ENCODE measurements around the gene ARRDC5.
"Not testable (repeated sequence)": the region's sequence is repeated elsewhere in the genome, so short reads cannot be mapped to it uniquely, and the experiment has no call there.

Gene ARRDC5

DNA sequence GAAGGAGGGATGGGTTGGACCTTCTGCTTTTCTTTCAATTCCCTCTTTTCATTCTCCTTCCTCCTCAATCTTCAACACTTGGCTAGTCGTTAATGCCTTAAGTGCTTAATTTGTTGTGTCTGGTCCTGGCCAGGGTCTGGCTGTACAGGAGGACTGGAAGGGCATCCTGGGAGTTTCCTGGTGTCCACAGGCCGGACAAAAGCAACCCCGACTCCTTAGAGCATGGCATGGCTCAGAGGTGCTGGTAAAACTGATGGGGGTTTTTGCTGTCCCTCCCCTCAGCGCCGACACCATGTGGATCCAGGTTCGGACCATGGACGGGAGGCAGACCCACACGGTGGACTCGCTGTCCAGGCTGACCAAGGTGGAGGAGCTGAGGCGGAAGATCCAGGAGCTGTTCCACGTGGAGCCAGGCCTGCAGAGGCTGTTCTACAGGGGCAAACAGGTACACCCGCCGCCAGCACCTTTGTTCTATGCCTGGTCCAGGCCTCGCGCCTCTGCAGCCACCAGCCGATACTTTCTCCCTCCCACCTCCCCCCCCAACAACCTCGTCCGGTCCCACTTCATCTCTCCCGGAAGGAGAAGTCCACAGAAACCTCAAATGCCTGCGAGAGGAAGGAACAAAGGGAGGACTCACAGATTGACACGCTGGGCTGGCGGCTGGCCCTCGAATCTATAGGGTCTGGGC is 8.0 kb upstream of the ARRDC5 start:
- no peak for DNase-seq (ENCODE audit: low read depth in 3 of 3, low spot score in 1 of 3)

DNA sequence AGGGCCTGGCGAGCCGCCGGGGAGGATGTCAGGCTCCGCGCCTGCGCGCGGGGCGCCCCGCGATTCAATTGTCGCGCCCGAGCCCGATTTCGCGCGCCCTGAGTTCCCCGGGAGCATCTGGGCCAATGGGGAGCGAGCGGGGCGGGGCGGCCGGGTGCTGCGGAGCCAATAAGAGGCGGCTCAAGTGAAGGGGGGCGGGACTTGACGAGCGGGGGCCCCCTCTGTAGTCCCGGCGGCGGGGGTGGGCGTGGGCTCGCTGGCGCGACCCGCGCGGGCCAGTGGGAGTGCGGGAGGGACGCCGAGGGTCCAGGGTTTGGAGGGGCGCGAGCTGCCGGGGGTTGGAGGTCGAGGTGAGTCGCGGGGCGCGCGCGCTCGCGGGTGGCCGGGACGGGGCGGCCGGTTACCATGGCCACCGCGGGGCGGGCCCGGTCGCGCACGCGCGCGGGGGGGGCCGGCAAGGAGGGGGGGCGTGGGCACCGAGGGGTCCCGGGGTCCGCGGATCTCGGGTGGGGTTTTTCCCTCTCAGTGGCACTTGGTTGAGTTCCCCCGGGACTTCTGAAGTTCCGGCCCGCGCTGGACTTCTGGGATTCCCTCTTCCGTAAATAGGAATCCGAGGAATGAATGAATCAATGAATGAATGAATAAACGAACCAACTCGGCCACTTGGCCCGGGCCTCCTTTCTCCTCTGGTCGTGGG is 7.3 kb upstream of the ARRDC5 start:
- DNase-seq (ENCODE audit: low read depth in 3 of 3, low spot score in 1 of 3) = peak; percentile 82 to 89 (median 82)

DNA sequence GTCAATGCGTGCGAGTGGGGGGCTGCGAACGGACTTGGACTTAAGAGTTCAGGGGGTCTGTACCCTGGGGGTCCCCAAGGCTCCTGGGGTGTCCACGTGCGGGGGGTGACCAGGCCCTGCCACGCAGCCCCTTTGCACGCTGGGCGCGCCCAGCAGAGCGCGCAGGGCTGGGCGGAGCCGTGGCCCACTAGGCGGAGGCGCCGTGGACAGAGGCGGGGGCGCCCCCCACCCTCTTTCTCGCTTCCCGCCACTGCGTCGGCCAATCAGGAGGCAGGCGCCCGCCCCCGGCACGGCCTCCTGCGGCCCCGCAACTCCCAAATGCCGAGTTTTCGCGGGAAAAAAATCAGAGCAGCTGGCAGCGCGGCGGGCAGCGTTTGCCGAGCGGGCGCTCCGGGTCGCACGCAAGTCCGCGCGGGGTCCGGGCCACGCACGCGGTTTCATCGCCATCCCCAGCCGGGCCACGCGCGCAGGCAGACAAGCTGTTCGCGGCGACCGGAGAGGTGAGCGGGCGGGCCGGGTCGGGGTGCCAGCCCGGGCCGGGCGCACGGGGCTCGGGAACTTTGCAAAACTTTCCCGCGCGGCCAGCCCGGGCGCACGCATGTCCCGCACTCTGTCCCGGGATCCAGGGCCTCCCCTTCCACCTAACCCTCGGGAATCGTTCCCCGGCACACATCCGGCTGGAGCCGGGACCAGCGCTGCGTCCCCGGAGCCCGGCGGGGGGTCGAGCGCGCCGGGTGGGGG is 6.6 kb upstream of the ARRDC5 start, which contains the start of gene UHRF1:
TSS of gene UHRF1 (plus strand) at position 346 of the 741 bp plus-strand sequence. CDS start 1,385 bp downstream, outside the sequence.
- DNase-seq (ENCODE audit: low read depth in 3 of 3, low spot score in 1 of 3) = peak in 1 of 3 donors; percentile 33

DNA sequence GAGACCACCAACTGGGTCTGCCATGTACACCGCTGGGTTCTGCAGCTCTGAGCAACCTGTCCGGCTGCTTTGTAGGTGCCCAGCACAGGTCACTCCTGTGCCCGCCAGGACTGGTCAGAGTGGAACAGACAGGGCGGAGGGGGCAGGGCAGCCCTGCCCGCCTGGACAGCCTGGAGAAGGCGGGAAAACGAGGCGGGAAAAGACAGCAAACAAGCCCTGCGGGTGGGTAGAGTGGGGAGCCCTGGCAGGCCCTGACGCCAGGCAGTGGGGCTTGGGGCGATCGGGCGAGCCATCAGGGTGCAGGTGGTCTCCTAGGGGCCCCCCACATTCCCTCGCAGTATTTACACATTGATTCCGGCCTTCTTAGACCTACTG is 6.1 kb upstream of the ARRDC5 start:
- no peak for DNase-seq (ENCODE audit: low read depth in 3 of 3, low spot score in 1 of 3)

DNA sequence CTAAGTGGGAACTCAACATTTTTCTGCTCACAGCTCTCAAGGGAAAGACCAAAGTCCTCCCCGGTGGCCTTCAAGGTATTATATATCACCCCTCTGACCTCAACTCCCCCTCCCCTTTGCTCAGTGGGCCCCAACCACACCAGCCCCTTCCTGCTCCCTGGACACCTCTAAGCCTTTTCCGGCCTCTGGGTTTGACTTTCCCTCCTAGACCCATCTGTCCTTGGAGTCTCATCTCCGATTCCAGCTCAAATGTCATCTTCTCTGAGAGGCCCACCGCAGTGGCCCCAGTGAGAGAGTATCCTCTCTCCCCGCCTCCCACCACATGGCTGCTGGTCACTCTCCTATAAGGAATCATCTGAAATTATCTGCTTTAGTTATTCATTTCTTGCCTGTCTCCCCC is 5.7 kb upstream of the ARRDC5 start:
- DNase-seq (ENCODE audit: low read depth in 3 of 3, low spot score in 1 of 3) = no peak

DNA sequence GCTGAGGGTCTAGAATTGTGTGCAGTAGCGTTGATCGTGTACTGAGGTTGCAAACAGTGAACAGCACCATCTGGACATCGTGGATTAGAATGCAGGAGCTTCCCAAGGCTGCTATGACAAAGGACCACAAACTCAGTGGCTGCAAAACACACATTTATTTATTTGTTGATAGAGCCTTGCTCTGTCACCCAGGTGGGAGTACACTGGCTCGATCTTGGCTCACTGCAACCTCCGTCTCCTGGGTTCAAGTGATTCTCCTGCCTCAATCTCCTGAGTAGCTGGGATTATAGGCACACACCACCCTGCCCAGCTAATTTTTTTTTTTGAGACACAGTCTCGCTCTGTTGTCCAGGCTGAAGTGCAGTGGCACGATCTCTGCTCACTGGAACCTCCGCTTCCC is 4.3 kb upstream of the ARRDC5 start:
- no peak for DNase-seq (ENCODE audit: low read depth in 3 of 3, low spot score in 1 of 3)

DNA sequence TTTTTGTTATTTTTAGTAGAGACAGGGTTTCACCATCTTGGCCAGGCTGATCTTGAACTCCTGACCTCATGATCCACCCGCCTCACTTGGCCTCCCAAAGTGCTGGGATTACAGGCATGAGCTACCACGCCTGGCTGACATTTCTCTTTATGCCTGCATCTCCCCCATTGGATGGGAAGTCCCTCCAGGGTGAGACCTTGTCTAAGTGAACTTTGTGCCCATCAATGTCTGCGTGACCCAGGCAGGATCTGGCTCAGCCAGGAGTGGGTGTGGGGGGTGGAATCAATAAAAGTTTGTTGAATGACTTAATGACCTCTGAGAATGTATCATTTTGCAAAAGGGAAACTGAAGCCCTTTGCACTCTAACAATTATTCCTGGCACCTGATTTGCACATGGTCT is 1.8 kb upstream of the ARRDC5 start:
- DNase-seq (ENCODE audit: low read depth in 3 of 3, low spot score in 1 of 3) = no peak

DNA sequence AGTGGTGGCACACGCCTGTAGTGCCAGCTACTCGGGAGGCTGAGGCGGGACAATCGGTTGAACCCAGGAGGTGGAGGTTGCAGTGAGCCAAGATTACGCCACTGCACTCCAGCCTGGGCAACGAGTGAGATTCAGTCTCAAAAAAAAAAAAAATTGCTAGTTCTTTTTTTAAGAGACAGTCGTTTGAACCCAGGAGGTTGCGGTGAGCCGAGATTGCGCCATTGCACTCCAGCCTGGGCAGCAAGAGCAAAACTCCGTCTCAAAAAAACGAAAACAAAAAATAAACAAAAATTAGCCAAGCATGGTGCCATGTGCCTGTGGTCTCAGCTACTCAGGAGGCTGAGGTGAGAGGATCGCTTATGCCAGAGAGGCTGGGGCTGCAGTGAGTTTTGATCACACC is 1.8 kb downstream of the ARRDC5 start:
- DNase-seq (ENCODE audit: low read depth in 3 of 3, low spot score in 1 of 3) = not testable (repeated sequence)

DNA sequence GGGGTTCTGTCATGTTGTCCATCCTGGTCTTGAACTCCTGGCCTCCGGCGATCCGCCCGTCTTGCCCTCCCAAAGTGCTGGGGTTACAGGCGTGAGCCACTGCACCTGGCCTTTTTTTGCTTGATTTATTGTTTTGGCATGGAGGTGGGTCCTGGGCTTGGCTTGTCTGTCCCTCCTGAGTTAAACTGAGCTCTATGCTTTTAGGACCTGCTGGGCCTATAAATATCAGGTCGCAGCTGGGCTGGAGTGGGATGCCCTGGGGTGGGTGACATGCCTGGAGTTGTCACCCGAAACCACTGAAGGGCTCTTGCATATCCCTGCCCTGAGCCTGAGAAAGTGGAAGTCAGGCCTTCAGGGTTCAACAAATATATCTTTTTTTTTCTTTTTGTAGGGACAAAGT is 5.5 kb downstream of the ARRDC5 start:
- no peak for DNase-seq (ENCODE audit: low read depth in 3 of 3, low spot score in 1 of 3)

DNA sequence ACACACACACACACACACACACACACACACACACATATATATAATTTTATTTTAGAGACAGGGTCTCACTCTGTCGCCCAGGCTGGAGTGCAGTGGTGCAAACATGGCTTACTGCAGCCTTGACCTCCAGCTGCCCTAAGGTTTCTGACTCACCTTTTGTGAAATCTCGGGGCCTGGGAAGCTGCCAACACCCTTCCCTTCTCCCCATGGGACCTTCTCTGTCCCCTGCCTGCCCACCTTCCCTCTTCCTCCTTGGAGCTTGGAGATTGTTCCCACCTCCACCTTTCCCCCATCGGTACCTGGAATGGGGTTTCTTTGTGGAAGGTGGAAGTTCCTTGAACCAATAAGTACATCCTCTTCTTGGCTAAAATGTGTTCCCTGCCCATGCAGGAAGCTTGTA is 6.3 kb downstream of the ARRDC5 start:
- DNase-seq (ENCODE audit: low read depth in 3 of 3, low spot score in 1 of 3) = no peak

DNA sequence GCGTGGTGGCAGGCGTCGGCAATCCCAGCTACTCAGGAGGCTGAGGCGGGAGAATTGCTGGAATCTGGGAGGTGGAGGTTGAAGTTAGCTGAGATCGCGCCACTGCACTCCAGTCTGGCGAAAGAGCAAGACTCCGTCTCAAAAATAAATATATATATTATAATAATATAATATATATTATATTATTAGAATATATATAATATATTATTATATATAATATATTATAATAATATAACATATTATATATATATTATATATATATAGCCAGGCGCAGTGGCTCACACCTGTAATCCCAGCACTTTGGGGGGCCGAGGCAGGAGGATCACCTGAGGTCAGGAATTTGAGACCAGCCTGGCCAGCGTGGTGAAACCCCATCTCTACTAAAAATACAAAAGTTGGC is 9.7 kb downstream of the ARRDC5 start:
- DNase-seq (ENCODE audit: low read depth in 3 of 3, low spot score in 1 of 3) = not testable (repeated sequence)

DNA sequence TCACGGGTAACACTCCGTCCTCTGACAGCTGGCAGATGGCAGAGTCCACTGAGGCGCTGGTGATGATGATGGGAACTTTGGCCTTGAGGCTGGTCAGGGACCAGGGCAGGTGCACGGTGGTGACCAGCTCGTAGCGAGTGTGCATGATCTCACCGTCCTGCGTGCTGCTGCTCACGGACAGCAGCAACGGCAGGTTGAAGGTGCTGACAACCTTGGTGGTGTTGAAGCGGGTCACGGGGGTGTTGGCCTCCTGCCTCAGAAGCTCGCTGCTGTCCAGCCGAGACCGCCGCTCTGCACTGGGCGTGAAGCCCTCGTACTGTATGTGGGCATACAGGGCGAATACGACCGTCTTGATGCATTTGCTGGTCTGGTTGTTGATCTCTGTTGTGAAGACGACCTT is 11.6 kb downstream of the ARRDC5 start:
- no peak for DNase-seq (ENCODE audit: low read depth in 3 of 3, low spot score in 1 of 3)

DNA sequence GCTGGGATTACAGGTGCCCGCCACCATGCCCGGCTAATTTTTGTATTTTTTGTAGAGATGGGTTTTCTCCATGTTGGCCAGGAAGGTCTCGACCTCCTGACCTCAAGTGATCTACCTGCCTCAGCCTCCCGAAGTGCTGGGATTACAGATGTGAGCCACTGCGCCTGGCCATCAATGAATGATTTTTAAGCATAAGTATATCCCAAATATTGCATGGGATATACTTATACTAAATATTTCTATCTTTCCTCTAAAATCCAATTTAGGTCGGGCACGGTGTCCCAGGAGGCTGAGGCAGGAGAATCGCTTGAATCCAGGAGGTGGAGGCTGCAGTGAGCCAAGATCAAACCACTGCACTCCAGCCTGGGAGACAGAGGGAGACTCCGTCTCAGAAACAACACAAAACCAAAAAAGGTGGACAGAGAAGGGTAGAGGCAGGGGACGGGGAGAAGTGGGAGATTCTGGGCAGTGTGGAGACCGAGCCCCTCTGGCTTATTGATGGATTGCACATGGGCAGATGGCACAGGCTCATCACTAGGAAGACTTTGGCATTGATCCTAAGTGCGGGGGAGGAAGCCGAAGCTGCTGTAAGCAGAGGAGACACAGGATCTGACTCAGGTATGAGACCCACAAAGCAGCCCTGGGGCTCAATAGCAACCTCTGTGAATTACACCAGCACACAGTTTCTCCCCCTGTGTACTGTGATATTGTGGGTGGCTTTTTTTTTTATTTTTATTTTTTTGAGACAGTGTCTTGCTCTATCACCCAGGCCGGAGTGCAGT is 13.5 kb downstream of the ARRDC5 start:
- no peak for DNase-seq (ENCODE audit: low read depth in 3 of 3, low spot score in 1 of 3)

DNA sequence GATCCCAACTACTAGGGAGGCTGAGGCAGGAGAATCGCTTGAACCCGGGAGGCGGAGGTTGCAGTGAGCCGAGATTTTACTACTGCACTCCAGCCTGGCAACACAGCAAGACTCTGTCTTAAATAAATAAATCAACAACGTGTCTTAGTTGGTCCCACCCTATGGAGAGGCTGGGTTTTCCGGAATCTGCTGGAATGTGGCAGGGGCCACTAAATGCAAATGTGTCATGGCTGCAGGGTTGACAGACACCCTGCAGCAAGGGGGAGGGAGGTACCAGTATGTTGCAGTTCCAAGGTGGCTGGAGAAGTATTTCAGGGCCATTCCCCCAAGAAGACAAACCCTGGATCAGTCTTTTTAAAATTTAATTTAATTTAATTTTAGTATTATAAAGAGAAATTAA is 14.9 kb downstream of the ARRDC5 start:
- not testable (repeated sequence) for DNase-seq (ENCODE audit: low read depth in 3 of 3, low spot score in 1 of 3)

DNA sequence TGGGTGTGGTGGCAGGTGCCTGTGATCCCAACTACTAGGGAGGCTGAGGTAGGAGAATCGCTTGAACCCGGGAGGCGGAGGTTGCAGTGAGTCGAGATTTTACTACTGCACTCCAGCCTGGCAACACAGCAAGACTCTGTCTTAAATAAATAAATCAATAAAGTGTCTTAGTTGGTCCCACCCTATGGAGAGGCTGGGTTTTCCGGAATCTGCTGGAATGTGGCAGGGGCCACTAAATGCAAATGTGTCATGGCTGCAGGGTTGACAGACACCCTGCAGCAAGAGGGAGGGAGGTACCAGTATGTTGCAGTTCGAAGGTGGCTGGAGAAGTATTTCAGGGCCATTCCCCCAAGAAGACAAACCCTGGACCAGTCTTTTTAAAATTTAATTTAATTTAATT is 17.7 kb downstream of the ARRDC5 start:
- not testable (repeated sequence) for DNase-seq (ENCODE audit: low read depth in 3 of 3, low spot score in 1 of 3)

DNA sequence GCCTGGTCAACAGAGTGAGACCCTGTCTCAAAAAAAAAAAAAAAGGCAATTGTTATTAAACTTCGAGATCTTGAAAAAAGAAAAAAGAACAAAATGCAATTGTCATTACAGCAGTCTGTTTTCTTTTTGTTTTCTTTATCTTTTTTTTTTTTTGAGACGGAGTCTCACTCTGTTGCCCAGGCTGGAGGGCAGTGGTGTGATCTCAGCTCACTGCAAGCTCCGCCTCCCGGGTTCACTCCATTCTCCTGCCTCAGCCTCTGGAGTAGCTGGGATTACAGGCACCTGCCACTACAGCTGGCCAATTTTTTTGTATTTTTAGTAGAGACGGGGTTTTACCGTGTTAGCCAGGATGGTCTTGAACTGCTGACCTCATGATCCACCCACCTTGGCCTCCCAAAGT is 19.8 kb downstream of the ARRDC5 start:
- not testable (repeated sequence) for DNase-seq (ENCODE audit: low read depth in 3 of 3, low spot score in 1 of 3)

DNA sequence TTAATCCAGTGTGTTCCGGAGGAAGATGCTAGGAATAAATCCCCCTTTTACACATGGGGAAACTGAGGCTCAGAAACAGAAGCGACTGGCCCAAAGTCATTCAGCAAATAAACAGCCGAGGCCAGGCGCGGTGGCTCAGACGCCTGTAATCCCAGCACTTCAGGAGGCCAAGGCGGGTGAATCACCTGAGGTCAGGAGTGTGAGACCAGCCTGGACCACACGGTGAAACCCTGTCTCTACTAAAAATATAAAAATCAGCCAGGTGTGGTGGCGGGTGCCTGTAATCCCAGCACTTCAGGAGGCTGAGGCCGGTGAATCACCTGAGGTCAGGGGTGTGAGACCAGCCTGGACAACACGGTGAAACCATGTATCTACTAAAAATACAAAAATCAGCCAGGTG is 23.7 kb downstream of the ARRDC5 start:
- no peak for DNase-seq (ENCODE audit: low read depth in 3 of 3, low spot score in 1 of 3)

DNA sequence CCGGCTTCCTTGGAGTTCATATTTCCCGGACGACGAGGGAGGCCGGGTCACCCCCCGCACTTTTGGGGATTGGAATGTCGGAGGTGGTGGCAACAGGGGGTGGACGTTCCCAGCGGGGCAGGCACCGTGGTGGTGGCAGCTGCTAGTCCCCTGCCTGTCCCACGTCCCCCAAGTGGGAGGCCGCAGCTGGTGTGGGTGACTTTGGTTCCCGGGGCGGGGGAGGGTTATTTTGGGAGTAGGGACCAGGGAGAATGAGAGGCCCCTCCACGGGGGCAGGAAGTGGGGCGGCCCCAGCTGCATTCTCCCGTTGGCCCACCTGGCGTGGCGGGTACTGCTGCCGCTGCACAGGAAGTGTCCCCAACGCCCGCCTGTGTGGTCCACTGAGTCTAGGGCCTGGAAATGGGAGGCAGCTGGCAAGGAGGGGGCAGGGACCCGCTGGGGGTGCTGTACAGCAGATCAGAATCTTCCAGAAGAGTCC is 24.2 kb downstream of the ARRDC5 start:
- no peak for DNase-seq (ENCODE audit: low read depth in 3 of 3, low spot score in 1 of 3)

DNA sequence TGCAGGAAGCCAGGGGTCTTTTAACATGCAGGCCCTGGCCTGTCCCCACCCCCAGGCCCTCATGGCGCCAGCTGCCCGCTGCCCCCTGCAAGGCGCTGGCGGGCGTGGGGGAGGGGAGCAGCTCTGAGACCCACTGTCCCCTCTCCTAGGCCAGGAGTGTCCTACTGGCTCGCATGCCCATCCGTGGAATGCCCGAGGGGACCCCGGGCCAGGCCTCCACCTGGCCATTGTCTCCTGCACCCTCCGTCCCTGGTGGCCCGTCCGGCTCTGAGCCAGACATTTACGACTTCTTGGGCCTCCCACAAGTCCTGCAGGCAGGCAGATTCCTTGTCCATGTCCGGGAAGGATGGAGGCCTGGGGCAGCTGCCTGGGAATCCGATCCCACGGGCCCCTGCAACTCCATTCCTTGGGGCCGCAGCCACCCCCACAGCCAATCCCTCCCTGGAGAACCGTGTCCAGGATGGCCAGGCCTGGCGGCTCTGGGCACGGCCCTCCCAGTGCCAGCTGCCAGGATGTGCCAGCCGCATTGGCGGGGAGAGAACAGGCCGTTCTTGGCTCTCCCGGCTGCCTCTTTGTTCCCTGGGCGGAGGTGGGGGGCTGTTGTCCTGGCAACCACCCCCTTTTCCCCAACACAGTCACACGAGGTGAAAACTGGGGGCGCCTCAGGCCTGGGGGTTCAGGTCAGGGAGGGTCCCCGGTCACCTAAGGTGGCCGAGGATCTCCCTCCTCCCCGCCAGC is 24.8 kb downstream of the ARRDC5 start:
- no peak for DNase-seq (ENCODE audit: low read depth in 3 of 3, low spot score in 1 of 3)

DNA sequence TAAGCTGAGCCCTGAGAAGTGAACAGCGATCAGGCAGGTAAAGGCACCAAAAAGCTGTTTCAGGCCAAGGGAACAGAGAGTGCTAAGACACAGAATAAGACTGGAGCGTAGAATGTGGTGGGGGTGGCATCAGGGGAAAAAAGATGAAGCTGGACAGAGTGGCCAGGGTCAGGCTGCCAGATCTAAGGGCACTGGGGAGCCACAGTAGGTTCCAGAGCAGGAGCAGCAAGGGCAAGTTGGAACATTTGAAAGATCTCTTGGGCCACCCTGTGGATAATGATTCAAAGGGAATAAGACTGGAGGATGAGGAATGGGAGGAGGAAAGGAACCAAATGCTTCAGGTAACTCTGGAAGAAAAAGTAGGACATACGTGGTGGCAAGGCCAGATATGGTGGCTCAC is 28.8 kb downstream of the ARRDC5 start:
- DNase-seq (ENCODE audit: low read depth in 3 of 3, low spot score in 1 of 3) = no peak

DNA sequence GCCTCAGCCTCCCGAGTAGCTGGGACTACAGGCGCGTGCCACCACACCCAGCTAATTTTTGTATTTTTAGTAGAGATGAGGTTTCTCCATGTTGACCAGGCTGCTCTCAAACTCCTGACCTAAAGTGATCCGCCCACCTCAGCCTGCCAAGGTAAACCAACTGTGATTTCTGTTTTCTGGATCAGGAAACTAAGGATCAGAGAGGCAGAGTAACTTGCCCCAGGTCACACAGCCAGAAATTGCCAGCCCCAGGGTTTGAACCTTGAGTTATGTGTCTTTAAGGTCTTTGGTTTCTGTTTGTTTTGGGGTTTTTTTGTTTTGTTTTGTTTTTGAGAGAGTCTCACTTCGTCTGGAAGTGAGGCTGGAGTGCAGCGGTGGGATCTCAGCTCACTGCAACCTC is 31.0 kb downstream of the ARRDC5 start:
- DNase-seq (ENCODE audit: low read depth in 3 of 3, low spot score in 1 of 3) = no peak
